Medulla oblongata (tissue), 1 donor: ENCODE data around the gene CHST12.
A peak's percentile ranks its signal among the peaks of the same experiment; 100 is the strongest.
"Not testable (repeated sequence)": the region's sequence is repeated elsewhere in the genome, so short reads cannot be mapped to it uniquely, and the experiment has no call there.

Experiments used
- DNase-seq: peaks from one replicate; pipeline ENCODE4 v3.0.0-alpha.2; 2015; ENCODE audit errors: extremely low spot score

Gene CHST12

GRCh38 chr7:2435146-2435545 is 31.7 kb downstream of the CHST12 start:
- DNase-seq = no peak

- peak; percentile 67 for DNase-seq
Measured at GRCh38 chr7:2436341-2437104, 33.1 kb downstream of the CHST12 start.

- DNase-seq = peak; percentile 42
Measured at GRCh38 chr7:2437136-2437535, 33.7 kb downstream of the CHST12 start.

GRCh38 chr7:2437537-2438148 is 34.2 kb downstream of the CHST12 start:
- no peak for DNase-seq

- no peak for DNase-seq
Measured at GRCh38 chr7:2438186-2438585, 34.8 kb downstream of the CHST12 start.

GRCh38 chr7:2438775-2439174 is 35.4 kb downstream of the CHST12 start:
- DNase-seq = no peak

GRCh38 chr7:2440608-2441245 is 37.3 kb downstream of the CHST12 start:
- DNase-seq = no peak

GRCh38 chr7:2441430-2442058 is 38.1 kb downstream of the CHST12 start:
- DNase-seq = no peak

- DNase-seq = no peak
Measured at GRCh38 chr7:2443491-2443890, 40.1 kb downstream of the CHST12 start.

GRCh38 chr7:2444476-2444875 is 41.1 kb downstream of the CHST12 start:
- peak; percentile 77 for DNase-seq

- DNase-seq = peak; percentile 52
Measured at GRCh38 chr7:2445047-2445446, 41.6 kb downstream of the CHST12 start.

- DNase-seq = peak; percentile 70
Measured at GRCh38 chr7:2445898-2446555, 42.6 kb downstream of the CHST12 start.

GRCh38 chr7:2446676-2447075 is 43.3 kb downstream of the CHST12 start:
- no peak for DNase-seq

- no peak for DNase-seq
Measured at GRCh38 chr7:2450198-2451107, 47.0 kb downstream of the CHST12 start.

GRCh38 chr7:2451171-2452073 is 48.0 kb downstream of the CHST12 start:
- DNase-seq = peak; percentile 79

GRCh38 chr7:2452074-2452507 is 48.7 kb downstream of the CHST12 start:
- no peak for DNase-seq

GRCh38 chr7:2452643-2453270 is 49.3 kb downstream of the CHST12 start:
- DNase-seq = no peak

- DNase-seq = not testable (repeated sequence)
Measured at GRCh38 chr7:2453849-2454248, 50.4 kb downstream of the CHST12 start.

GRCh38 chr7:2459674-2460073 is 56.3 kb downstream of the CHST12 start:
- no peak for DNase-seq
